Adrenal gland (tissue), 12 donors: ENCODE results near the gene ATP1A1. TPM values are rescaled to one million over a fixed set of nuclear protein-coding genes. Genes with fewer than 3 reads are reported as not detected.
A peak's percentile ranks its signal among the peaks of the same experiment; 100 is the strongest.

Experiments used
- DNase-seq, 7 donors: peaks; one replicate each; pipeline ENCODE4 v3.0.0-alpha.2; 2019 to 2020
- H3K27ac ChIP-seq, 5 donors: fragments of 200-600 bp; sonication (generic) in 4 of 5; 1 replicate in 3 of 5; 2 replicates in 2 of 5; pipeline versions ENCODE4 v1.5.1 to v1.8.0; 2016 to 2020; ENCODE audit warnings: mild to moderate bottlenecking in 1 of 5
- H3K27me3 ChIP-seq: fragments of 200-600 bp; 2 replicates; pipeline ENCODE4 v1.8.0; 2021
- H3K36me3 ChIP-seq, 2 donors: fragments of 200-600 bp; replicated peaks in 1 of 2; 1 replicate in 1 of 2; 2 replicates in 1 of 2; pipeline versions ENCODE4 v1.5.1 to v1.8.0; 2018 to 2022
- H3K4me1 ChIP-seq, 2 donors: fragments of 200-600 bp; replicated peaks in 1 of 2; 1 replicate in 1 of 2; 2 replicates in 1 of 2; pipeline versions ENCODE4 v1.5.1 to v1.8.0; 2018 to 2021
- H3K4me3 ChIP-seq, 4 donors: fragments of 200-600 bp; sonication (generic) in 3 of 4; one replicate each; pipeline ENCODE4 v1.5.1; 2016 to 2018
- H3K9me3 ChIP-seq, 3 donors: fragments of 200-600 bp; sonication (generic) in 1 of 3; replicated peaks in 1 of 3; 1 replicate in 2 of 3; 2 replicates in 1 of 3; pipeline versions ENCODE4 v1.5.1 to v1.8.0; 2016 to 2021
- CTCF ChIP-seq, 6 experiments: fragments of 450-650 bp in 4 of 6; fragments of 200-600 bp in 2 of 6; sonication (generic) in 1 of 6; IDR thresholded peaks; 1 replicate in 5 of 6; 2 replicates in 1 of 6; pipeline versions ENCODE4 v1.5.1 to v1.8.0; 2016 to 2021; ENCODE audit warnings: antibody characterized with exemption in 6 of 6, mild to moderate bottlenecking in 2 of 6, moderate library complexity in 1 of 6
- POLR2A ChIP-seq, 2 donors: fragments of 450-650 bp; IDR thresholded peaks; one replicate each; pipeline ENCODE4 v1.6.1; 2017; ENCODE audit warnings: antibody characterized with exemption in 2 of 2, mild to moderate bottlenecking in 2 of 2, moderate library complexity in 1 of 2
- WGBS, 4 donors: extraction: QIAGEN DNeasy Blood & Tissue Kit in 2 of 4; methylation state at CpG; one replicate each; pipeline versions ENCODE4 v1.1.5 to v1.1.7; 2013 to 2017; 5-methylcytosine and 5-hydroxymethylcytosine counted together
- intact Hi-C, 2 donors: fragments of 100-400 bp; cut with DNase I; formaldehyde crosslinking; loops; one replicate each; pipeline versions ENCODE4 v1.14.1 to v1.15.0; 2022 to 2023
- polyA plus RNA-seq, 3 donors: library from polyadenylated mRNA; stranded (reverse); fragments of 200-250 nt in 2 of 3; fragments of 350-450 nt in 1 of 3; fragmentation: Illumina TruSeq in 1 of 3; extraction: RNeasy Lipid Tissue Mini Kit (QIAGEN cat#74804) in 1 of 3; gene quantifications; one replicate each; pipeline ENCODE4 v1.2.3, GENCODE V29; 2013 to 2014
- total RNA-seq, 9 donors: library from RNA; depleted of rRNA in 4 of 9; stranded (reverse); fragments of >200 nt in 4 of 9; fragments of 120-200 nt in 1 of 9; fragmentation: NEBNext Ultra II Directional in 1 of 9; extraction: Animal tissue kit (Norgen Biotek cat#: 25700) in 1 of 9; gene quantifications; one replicate each; pipeline versions ENCODE4 v1.1.0 to v1.2.4, GENCODE V29; 2013 to 2023
- donor health status: healthy with polysubstance abuse.
- donor health status: Bipolar disorder and iron deficiency.
- donor health status: DM: yes; HTN: yes; CAD: no.
- donor health status: DM: no; HTN: no; CAD: no.
- donor health status: DM: no; HTN: no; CAD: no.
- donor health status: DM: yes; HTN: yes; CAD: no.

Gene ATP1A1
- total and polyA plus RNA-seq, 12 donors = 60.7 to 377 (median 222) TPM

- Histone ChIP-seq H3K4me3 (no peak overlapping the region), H3K27ac (no peak overlapping the region), H3K9me3 (no peaks in the 10 kb centered on the region), H3K4me1 (no peaks in the 10 kb centered on the region), H3K27me3 (no peaks in the 10 kb centered on the region), H3K36me3 (no peaks in the 10 kb centered on the region)
- WGBS, 4 donors = 89 to 95% (median 91%) methylated on average over 11 of the region's 11 CpGs
- TF ChIP-seq CTCF (IDR thresholded peaks at IDR 0.05) (no peak), POLR2A (IDR thresholded peaks at IDR 0.05) (no peak)
- DNase-seq = peak in 1 of 7 donors; percentile 65
- intact Hi-C loops = no loop called here
Measured at GRCh38 chr1:116335850-116336624, 37.0 kb upstream of the ATP1A1 start.

DNA sequence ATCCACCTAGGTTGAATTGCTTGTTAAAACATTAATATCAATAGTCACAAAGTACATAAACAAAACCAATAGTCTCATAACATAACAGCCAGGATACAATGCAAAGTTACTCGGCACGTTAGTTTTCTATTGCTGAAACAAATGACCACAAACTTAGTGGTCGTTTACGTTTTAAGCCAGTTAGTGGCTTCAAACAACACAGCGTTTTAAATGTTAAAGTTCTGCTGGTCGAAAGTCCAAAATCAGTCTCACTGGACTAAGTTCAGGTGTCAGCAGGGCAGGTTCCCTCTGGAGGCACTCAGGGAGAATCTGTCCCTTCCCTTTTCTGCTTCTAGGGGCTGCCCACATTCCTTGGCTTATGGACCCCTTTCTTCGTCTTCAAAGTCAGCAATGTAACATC lies 35.6 kb upstream of the ATP1A1 start:
- no peak for DNase-seq
- intact Hi-C loops = no loop called here
- H3K27ac ChIP-seq = no peak overlapping the region
- no peaks in the 10 kb centered on the region for H3K4me1 ChIP-seq
- H3K36me3 ChIP-seq = no peaks in the 10 kb centered on the region
- H3K27me3 ChIP-seq = no peaks in the 10 kb centered on the region
- no peak for TF ChIP-seq POLR2A (IDR thresholded peaks at IDR 0.05)
- no peak for TF ChIP-seq CTCF (IDR thresholded peaks at IDR 0.05)
- WGBS, 4 donors = 89 to 95% (median 90%) methylated on average over 7 of the region's 7 CpGs
- H3K9me3 ChIP-seq = no peaks in the 10 kb centered on the region
- H3K4me3 ChIP-seq = no peak overlapping the region

- Histone ChIP-seq H3K4me3 (no peak overlapping the region), H3K9me3 (no peaks in the 10 kb centered on the region), H3K36me3 (no peaks in the 10 kb centered on the region), H3K27me3 (no peaks in the 10 kb centered on the region), H3K27ac (no peak overlapping the region), H3K4me1 (no peaks in the 10 kb centered on the region)
- intact Hi-C loops = no loop called here
- TF ChIP-seq CTCF (IDR thresholded peaks at IDR 0.05) (no peak), POLR2A (IDR thresholded peaks at IDR 0.05) (no peak)
- DNase-seq = no peak
- WGBS, 4 donors = 82 to 91% (median 83%) methylated on average over 2 of the region's 2 CpGs
Measured at GRCh38 chr1:116338400-116338799, 34.6 kb upstream of the ATP1A1 start.

DNA sequence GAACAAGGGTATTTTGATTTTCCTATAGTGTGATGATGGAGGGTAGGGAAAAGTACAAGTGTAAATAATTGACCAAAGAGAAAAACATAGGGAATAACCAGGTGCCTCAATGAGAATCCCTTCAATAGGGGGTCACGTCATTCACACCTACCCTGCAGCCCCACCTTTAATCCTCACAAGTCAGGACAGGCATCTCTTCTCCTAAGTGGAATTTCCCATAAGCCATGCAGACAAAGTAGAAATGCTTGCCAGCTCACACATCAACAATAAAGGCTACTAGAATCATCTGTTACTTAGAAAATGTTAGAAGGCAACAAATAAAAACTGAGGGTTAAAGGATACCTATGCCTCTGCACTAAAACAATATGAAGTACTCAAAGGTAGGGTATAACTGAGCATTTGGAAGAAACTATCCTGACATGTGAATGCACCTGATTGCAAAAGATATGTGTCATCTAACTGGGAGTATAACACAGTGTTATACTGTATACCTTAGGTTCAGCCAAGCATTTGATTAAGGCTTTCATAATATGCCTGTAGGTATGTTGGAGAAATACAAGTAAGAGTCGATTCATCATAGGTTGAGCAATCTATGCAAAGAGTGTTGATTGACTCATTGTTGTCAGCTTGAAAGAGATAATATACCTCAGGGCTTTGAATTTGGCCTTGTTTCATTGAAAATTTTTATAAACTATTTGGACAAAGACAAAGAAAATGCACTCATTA lies 32.4 kb upstream of the ATP1A1 start:
- intact Hi-C loops = no loop called here

More for the DNA sequence above, 32.4 kb upstream of the ATP1A1 start:
- TF ChIP-seq CTCF (IDR thresholded peaks at IDR 0.05) = no peak
- TF ChIP-seq POLR2A (IDR thresholded peaks at IDR 0.05) = no peak
- Histone ChIP-seq H3K4me1 (no peaks in the 10 kb centered on the region), H3K36me3 (no peaks in the 10 kb centered on the region), H3K9me3 (no peaks in the 10 kb centered on the region), H3K27me3 (no peaks in the 10 kb centered on the region), H3K4me3 (no peak overlapping the region), H3K27ac (no peak overlapping the region)
- 63 to 84% (median 74%) methylated on average over 2 of the region's 2 CpGs for WGBS, 4 donors
- DNase-seq = no peak
